Epithelial cell of prostate (primary cell): ENCODE measurements around the gene KSR2.

Source experiments
- DNase-seq: peaks from one replicate; pipeline ENCODE4 v3.0.0-alpha.2; 2011; ENCODE audit warnings: low read depth, low spot score
- H3K27ac ChIP-seq: fragments of 450-650 bp; 2 replicates; pipeline ENCODE4 v1.5.1; 2017; ENCODE audit warnings: mild to moderate bottlenecking

Gene KSR2

DNA sequence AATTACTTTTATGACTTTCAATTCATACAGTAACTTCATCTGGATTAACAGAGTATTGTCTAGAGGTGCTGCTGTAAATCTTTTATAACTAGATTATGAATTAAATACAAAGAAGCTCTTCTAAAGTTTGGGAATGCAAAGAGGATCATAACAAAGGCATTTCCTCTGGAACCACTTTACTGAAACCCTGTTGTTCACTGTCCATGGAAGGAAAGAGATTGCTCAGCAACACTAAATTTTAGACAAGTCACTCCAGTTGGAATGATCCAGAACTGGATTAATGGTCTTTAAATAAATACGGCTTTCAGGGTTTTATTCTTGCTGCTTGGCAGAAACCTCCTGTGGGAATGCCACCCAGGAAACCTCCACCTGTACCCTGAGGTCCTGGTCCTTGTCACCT, 250.6 kb downstream of the KSR2 start:
- no peak for DNase-seq
- no peak overlapping the region for H3K27ac ChIP-seq

DNA sequence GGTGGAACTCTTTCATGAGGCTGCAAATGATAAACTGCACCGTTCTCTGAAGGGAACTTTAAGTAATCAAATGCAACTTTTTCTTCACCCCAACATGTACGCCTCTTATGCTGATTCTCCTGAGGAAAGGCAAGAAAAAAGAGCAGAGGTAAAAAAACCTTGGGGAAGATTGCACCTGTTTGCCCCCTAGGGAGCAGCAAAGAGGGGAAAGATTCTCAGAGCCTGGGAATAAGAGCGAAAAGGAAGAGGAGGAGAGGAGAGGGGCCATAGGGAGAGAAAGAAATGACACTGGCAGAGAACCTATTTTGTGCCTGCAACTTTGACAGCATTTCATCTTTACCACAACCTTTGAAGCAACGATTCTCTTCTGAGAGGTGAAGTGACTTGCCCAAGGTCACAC, 254.6 kb downstream of the KSR2 start:
- no peak for DNase-seq

DNA sequence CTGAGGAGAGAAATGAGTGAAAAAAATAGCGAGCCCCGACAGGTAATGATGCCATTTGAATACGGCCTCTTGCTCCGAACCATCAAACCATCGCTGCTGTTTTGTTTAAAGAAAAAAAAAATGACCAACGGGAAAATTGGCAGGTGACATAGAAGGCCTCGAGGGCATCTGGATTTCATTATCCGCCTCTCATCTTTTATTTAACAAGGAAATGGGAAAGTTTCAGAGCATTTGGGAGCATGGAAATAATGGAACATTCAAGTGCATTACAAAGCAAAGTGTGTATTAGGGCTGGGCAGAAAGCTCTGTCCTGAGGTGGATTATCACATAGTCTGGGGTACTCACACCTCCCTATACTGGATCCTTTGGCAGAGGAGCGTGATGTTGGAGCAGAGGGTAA, 258.7 kb downstream of the KSR2 start:
- no peak for DNase-seq
- no peak overlapping the region for H3K27ac ChIP-seq

More for the DNA sequence above, 254.6 kb downstream of the KSR2 start:
- H3K27ac ChIP-seq = no peak overlapping the region

DNA sequence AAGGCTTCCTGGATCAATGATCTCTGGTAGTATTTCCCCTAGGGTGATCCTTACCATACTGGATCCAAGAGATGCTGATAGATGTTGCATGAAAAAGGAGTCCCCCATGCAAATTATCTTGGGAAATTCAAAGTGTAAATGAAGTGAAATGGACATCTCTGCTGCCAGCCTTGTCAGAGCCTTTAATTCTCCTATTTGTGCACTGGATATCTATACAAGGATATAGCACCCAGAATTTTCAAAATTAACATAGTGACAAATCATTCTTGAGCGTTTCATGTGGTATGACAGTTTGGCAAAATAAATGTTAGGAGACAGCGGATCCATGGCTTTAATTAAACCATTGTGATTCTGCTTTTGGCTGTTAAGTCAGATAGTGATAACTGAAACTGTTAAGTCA, 260.9 kb downstream of the KSR2 start:
- H3K27ac ChIP-seq = no peak overlapping the region
- DNase-seq = no peak

DNA sequence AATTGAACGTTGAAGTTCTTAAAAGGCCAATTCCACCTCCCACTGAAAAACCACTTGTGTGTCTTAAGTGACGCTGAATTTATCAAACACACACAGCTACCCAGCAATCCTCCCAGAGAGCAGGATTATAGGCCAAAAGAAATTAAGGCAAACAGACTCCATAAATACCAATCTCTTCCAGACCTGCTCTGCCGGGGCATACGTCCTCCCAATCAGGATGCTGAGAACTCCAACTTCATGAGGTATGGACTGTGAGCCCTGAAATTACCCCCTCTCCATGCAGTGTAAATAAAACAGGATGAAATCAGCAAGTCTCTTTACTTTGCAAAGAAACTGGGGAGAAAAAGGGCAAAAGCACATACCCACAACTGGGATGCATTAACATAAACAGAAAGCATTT, 265.2 kb downstream of the KSR2 start:
- DNase-seq = no peak
- H3K27ac ChIP-seq = no peak overlapping the region

DNA sequence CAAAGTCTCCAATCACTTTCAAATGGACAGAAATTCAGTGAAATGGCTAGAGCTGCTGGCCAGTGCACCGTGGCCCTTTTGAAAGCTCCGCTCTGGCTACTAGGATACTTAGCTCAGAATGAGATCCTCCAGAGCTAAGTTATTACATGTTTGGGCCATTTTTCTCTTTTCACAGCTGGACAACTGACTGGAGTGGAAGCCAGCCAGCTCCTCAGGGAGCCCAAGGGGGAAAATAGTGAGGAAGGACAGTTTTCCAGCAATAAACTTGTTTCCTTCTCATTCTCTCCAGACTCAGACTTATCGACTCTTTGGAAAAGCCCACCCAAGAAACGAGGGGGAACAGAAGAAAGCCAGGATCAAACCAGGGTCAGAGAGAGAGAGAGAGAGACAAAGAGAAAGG, 266.0 kb downstream of the KSR2 start:
- no peak for DNase-seq
- H3K27ac ChIP-seq = no peak overlapping the region

DNA sequence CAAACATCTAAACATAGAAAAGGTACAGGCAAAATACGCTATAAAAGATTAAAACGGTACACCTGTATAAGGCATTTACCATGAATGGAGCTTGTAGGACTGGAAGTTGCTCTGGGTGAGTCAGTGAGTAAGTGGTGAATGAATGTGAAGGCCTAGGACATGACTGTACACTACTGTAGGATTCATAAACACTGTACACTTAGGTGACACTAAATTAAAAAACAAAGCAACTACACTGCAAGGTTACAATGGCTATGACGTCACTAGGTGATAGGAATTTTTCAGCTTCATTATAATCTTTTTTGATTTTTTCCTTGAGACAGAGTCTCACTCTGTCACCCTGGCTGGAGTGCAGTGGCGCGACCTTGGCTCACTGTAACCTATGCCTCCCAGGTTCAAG, 269.2 kb downstream of the KSR2 start:
- peak; percentile 39 for DNase-seq
- peak overlapping the region; percentile 59 for H3K27ac ChIP-seq

DNA sequence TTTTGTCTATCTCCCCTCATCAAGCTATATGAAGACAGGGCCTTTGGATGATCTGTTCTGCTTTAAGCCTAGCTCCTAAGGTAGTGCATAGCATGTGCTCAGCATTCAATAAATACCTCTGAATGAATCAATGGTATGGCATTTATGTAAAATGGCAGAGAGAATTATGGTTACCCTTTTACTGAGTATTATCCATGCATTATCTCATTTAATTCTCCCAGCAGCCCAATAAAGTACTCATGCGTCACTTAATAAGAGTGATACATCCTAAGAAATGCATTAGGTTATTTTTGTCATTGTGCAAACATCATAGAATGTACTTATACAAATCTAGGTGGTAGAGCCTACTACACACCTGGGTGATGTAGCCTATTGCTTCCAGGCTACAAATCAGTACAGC, 269.7 kb downstream of the KSR2 start:
- no peak for DNase-seq
- H3K27ac ChIP-seq = peak overlapping the region; percentile 59

DNA sequence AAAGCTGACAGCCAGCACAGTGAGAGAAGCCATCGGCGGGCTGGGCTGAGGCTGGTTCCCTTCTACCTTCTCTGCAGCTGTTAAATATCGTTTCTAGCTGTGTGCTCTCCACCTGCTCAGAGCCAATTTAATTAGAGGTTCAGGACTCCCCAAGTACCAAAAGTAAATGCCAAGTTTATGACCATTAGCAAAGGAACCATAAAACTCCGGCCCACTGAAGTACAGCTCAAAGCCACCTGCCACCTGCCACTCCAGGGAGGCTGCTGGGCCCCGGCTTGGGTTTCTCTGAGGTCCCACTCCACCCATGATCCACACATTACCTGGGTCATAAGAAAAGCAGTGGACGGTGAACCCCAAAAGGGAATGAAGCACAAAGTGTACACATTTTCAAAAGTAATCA, 272.8 kb downstream of the KSR2 start:
- DNase-seq = no peak
- H3K27ac ChIP-seq = no peak overlapping the region

DNA sequence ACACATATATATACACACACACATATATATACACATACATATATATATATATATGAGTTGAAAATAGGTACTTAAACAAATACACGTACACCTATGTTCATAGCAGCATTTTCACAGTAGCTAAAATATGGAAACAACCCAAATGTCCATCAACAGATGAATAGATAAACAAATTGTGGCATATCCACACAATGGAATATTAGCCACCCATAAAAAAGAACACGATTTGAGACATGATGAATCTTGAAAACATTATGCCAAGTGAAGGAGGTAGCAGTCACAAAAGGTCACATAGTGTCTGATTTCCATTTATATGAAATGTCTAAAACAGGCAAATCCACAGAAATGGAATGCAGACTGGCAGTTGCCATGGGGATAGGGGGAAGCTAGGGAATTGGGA, 276.3 kb downstream of the KSR2 start:
- DNase-seq = no peak
- H3K27ac ChIP-seq = no peak overlapping the region

DNA sequence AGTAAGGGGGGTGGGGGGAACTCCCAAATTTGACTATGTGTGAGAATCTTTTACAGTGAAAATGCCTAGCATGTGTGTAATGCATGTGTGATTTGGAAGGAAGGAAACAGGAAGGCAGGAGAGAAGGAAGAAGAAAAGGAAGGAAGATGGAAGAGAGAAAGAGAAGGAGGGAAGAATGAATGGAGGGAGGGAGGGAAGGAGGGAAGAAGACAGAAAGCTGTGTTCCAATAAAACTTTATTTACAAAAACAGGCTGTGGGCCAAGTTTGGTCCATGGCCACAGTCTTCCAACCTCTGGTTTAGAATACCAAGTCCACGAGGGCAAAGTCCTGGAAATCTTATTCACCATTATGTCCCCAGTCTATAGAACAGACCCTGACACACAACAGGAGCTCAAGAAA, 278.9 kb downstream of the KSR2 start:
- DNase-seq = no peak
- H3K27ac ChIP-seq = no peak overlapping the region

DNA sequence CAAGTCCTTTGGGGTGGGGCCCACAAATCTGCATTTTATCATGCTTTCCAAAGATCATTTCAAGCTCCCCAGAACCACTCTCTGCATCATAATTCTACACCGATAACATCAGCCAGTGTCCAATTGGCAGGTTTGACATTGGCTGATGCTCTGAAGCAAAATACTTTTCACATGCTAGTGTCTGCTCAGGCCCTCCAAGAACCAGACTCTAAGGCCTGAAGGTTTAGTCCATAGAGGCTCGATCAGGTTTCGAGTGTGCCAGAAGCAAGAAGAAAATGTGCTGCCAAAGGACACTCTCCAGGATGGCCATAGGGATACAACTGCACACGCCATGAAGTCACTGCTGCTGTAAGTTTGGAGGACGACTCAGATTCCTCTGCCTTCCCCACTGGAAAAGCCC, 280.3 kb downstream of the KSR2 start:
- H3K27ac ChIP-seq = no peak overlapping the region
- DNase-seq = no peak

DNA sequence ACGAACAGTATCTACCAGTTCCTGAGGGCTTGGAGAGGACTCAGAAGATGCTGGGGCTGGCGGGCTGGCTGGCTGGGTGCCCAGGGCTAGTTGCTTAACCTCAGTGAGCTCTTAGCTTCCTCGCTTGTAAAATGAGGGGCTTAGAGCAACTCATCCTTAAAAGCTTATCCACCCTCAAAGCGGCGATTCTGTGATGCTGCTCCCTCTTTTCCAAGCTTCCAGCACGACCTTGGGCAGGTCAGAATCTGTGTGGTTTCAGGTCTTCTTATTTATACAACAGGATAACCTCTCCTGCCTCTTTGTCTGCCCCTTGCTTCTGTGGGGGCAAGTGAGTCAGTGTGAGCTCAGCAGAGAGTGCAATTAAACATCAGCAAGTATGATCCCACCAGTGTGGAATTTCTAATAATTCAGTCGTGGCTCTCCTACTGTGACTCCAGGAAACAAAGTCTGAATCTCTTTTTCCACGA, 281.8 kb downstream of the KSR2 start:
- no peak for DNase-seq
- H3K27ac ChIP-seq = peak overlapping the region; percentile 88

DNA sequence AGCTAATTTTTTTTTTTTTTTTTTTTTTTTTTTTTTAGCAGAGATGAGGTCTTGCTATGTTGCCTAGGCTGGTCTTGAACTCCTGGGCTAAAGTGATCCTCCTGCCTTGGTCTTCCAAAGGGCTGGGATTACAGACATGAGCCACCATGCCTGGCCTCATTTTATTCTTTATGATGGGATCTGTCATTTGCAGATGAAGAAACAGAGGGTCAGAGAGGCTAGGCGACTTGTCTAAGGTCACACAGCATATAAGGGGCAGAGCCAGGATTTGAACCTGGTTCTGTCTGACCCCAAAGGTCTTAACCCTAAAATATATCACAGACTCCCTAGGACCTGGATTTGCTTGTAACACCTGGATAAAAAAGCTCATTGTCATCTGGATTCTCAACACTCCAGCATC, 282.6 kb downstream of the KSR2 start:
- H3K27ac ChIP-seq = peak overlapping the region; percentile 88
- no peak for DNase-seq

DNA sequence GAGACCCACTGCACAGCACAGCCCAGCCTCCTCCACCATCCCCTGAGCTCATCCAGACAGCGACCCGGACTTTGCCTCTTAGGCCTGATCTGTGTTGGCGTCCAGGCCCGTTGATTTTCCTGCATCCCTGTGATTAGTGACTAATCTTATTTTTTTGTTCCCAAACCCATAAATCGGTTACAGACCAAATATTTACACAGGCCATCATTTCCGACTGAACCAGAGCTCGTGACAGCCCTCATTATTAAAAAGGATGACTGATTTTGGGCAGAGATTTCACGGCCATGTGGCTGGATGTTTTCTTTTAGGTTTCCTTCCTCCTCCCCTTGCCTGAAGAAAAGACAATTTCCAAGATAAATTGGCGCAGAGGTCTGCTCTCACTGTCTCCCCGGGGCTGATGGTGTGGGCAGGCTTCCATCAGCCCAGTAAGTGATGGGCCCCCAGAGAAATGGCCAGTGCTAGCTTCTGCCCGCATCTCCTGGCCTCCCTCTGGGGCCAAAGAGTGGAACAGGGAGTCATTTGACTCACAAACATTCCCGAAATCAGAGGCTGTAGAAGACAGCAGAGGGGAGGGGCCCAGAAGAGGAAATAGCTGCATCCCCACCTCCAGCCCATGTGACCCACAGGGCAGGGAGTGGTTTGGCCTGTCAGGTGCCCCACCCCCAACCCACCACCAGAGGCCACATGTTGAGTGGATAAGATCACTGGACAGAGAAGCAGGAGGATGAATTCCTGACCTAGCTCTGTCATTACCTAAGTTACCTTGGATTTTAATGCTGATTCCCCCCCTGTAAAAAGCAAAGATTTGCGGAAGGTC, 283.5 kb downstream of the KSR2 start:
- peak overlapping the region; percentile 88 for H3K27ac ChIP-seq
- DNase-seq = peak; percentile 60

DNA sequence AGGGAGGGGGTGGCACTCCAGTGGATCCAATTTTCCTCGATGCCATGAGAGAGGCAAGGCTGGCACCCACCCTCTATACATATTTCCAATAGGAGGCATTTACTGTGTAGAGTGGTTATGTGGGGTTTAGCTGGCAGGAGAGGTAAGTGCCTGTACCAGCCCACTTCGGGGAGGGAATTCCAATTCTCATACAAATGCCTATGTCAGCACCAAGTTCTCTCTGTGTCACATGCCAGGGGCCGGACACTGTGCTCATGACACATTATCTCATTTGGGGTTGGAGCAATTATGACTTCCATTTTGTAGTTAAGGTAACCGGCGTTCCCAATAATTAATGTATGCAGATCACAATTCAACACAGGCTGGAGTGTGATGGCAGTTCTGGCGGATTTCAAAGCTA, 284.3 kb downstream of the KSR2 start:
- no peak for DNase-seq
- H3K27ac ChIP-seq = peak overlapping the region; percentile 88

DNA sequence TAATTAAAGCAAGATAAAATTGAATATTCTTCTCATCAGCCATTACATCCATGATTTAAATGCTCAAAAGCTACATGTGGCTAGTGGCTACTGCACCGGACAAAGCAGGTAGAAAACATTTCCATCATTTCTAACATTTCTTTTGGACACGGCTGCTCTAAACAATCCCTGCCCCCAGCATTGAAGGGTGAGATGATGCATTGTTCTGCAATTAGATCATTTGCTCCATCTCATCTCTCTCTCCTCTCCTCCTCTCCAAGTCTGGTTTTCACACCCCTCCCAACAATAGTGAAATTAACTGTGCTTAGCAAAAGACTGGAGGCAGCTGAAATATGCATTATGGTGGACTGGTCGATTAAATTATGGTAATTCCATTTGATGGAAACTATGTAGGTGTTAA, 288.5 kb downstream of the KSR2 start:
- peak overlapping the region; percentile 52 for H3K27ac ChIP-seq
- no peak for DNase-seq

DNA sequence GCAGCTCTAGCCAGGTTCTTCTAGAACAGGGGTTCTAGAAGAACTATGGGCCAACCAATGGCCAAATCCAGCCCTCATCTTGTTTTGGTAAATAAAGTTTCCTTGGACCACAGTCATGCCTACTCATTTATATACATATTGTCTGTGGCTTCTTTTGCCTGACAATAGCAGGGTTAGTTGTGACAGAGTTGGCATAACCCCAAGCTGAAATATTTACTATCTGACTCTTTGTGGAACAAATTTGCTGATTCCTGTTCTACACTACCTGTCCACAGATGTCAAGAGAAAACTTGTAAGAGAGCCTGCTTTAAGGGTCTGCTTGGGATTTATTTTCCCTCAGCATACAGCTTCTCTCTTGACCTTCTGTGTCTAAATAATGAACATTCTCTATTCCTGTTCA, 289.0 kb downstream of the KSR2 start:
- no peak for DNase-seq
- H3K27ac ChIP-seq = peak overlapping the region; percentile 52

DNA sequence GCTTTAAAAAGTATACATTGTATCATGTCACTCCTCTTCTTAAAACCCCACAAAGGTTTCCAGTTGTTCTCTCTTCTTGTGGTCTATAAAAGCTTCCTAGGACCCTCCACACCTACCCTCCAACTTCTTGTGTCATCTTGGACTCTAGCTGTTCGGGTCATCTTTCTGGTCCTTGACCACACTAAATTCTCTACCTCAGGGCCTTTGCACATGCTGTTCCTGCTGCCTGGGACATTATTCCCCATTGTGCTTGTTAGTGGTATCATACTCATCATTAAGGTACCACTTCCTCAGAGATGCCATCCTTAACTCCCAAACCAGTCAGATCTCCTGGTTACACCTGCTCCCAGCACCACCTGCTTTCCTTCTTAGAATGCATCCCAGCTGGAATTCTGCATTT, 294.0 kb downstream of the KSR2 start:
- no peak for DNase-seq

DNA sequence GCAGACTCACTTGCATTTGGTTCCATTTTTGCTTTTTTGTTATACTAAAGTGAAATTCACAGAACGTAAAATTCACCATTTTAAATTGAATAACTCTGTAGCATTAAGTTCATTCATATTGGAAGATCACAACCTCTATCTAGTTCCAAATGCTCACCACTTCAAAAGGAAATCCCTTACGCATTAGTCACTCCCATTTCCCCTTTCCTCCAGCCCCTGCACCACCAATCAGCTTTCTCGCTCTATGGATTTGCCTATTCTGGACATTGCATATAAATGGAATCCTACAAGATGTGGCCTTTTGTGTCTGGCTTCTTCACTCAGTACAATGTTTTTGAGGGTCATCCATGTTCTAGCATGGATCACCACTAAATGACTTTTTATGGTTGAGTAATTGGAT, 294.5 kb downstream of the KSR2 start:
- DNase-seq = no peak
- H3K27ac ChIP-seq = no peak overlapping the region

More for the DNA sequence above, 294.0 kb downstream of the KSR2 start:
- no peak overlapping the region for H3K27ac ChIP-seq

DNA sequence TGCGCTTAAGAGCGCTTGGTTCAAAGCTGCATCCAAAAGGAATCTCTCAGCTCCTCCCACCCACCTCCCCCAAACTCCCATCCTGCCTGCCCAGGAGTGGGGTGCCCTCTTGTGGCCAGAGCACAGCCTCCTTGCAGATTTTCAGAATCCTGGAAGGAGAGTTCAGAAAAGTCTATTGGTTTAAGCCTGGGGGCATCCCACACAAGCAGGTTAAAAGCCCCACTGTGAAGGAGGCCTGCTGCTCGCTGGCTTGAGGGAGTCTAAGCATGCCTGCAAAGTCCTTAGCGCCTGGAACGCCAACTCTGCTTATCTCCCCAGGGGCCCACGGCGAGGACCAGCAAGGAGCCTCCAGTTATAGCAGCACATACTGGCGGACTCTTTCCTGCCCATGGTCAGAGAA, 297.1 kb downstream of the KSR2 start:
- DNase-seq = no peak
- no peak overlapping the region for H3K27ac ChIP-seq

DNA sequence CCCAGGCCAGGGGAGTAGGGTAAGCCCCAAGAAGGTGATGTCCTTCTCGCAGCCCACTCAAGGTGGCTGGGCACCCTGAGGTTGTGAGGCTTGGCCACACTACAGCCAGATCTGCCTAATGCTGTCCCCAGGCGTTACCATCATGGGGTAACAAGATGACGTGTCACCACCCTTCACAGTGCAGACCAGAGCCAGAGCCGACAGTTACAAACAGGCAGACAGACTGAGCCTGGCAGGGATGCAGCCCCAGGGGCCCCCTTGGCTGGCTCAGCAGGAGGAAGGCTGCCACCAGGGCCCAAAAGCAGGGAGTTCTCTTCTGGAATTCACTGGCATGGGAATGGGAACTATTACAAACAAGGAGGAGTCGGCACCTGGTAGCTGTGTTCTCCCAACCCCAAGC, 304.6 kb downstream of the KSR2 start:
- no peak for DNase-seq
- no peak overlapping the region for H3K27ac ChIP-seq
